SK-N-SH (cell line): Measurements from ENCODE around the gene OR5K1. TPM values are rescaled to one million over a fixed set of nuclear protein-coding genes. Genes with fewer than 3 reads are reported as not detected.

Experiments used
- CTCF ChIA-PET: fragments of 300-600, 350-600 bp; formaldehyde crosslinking; extraction: SDS; loops from one replicate; lab custom pipeline; 2021; lab: Yijun Ruan, JAX
- POLR2A ChIA-PET: fragments of 350-600 bp; sonication (Branson Sonifier 250); formaldehyde crosslinking; extraction: SDS; loops from one replicate; lab custom pipeline; 2020; ENCODE audit warnings: antibody characterized with exemption, inconsistent platforms; lab: Yijun Ruan, JAX
- DNase-seq: peaks from one replicate; pipeline ENCODE4 v3.0.0; 2012
- H2AFZ ChIP-seq: fragments of 200-600 bp; sonication (generic); 2 replicates; pipeline ENCODE4 v1.8.1; 2016; ENCODE audit warnings: antibody characterized with exemption, mild to moderate bottlenecking, low read depth
- H3F3A ChIP-seq: fragments of 200-600 bp; sonication (generic); replicated peaks from 2 replicates; pipeline ENCODE3; 2016; ENCODE audit warnings: antibody characterized with exemption, mild to moderate bottlenecking; ENCODE audit not compliant: insufficient read depth
- H3K27ac ChIP-seq, 2 experiments: fragments of 200-500 bp in 1 of 2; fragments of 200-600 bp in 1 of 2; sonication (Bioruptor generic) in 1 of 2; sonication (generic), shearing (Covaris generic) in 1 of 2; 2 replicates each; pipeline versions ENCODE4 v1.5.1 to v1.6.1; 2014 to 2016; ENCODE audit warnings: low read depth in 2 of 2, inconsistent platforms in 1 of 2, low read length in 1 of 2, mild to moderate bottlenecking in 1 of 2, mixed read lengths in 1 of 2
- H3K27me3 ChIP-seq: fragments of 200-600 bp; sonication (generic), shearing (Covaris generic); 2 replicates; pipeline ENCODE4 v1.6.1; 2016; ENCODE audit warnings: mixed run types; ENCODE audit not compliant: insufficient read depth
- H3K36me3 ChIP-seq, 2 experiments: fragments of 200-500 bp in 1 of 2; fragments of 200-600 bp in 1 of 2; sonication (Bioruptor generic) in 1 of 2; sonication (generic) in 1 of 2; replicated peaks in 1 of 2; 2 replicates each; pipeline versions ENCODE3 to v1.5.1; 2014 to 2016; ENCODE audit warnings: low read length in 1 of 2, mild to moderate bottlenecking in 1 of 2; ENCODE audit not compliant: insufficient read depth in 2 of 2, control insufficient read depth in 1 of 2
- H3K4me1 ChIP-seq, 2 experiments: fragments of 200-500 bp in 1 of 2; fragments of 200-600 bp in 1 of 2; sonication (Bioruptor generic) in 1 of 2; sonication (generic), shearing (Covaris generic) in 1 of 2; 2 replicates each; pipeline versions ENCODE4 v1.5.1 to v1.6.1; 2014 to 2016; ENCODE audit warnings: low read depth in 1 of 2, low read length in 1 of 2, mixed run types in 1 of 2; ENCODE audit not compliant: insufficient read depth in 2 of 2, control insufficient read depth in 1 of 2
- H3K4me2 ChIP-seq: fragments of 200-600 bp; sonication (generic), shearing (Covaris generic); 2 replicates; pipeline ENCODE4 v1.6.1; 2017; ENCODE audit warnings: mixed run types
- H3K4me3 ChIP-seq, 2 experiments: fragments of 200-500 bp in 1 of 2; fragments of 200-600 bp in 1 of 2; sonication (Bioruptor generic) in 1 of 2; sonication (generic), shearing (Covaris generic) in 1 of 2; 2 replicates each; pipeline versions ENCODE4 v1.5.1 to v1.8.1; 2014 to 2016; ENCODE audit warnings: low read depth in 2 of 2, inconsistent platforms in 1 of 2, low read length in 1 of 2, mild to moderate bottlenecking in 1 of 2, mixed read lengths in 1 of 2, moderate library complexity in 1 of 2
- H3K79me2 ChIP-seq: fragments of 200-600 bp; sonication (generic); 2 replicates; pipeline ENCODE4 v1.8.1; 2017; ENCODE audit warnings: mild to moderate bottlenecking; ENCODE audit not compliant: insufficient read depth
- H3K9ac ChIP-seq: fragments of 200-600 bp; sonication (generic); 2 replicates; pipeline ENCODE4 v1.6.1; 2017; ENCODE audit warnings: mixed run types
- H3K9me2 ChIP-seq: fragments of 200-600 bp; sonication (generic); 2 replicates; pipeline ENCODE4 v1.6.1; 2017; ENCODE audit warnings: mixed run types
- H3K9me3 ChIP-seq: fragments of 200-600 bp; sonication (generic); 2 replicates; pipeline ENCODE4 v1.6.1; 2017; ENCODE audit warnings: mixed run types, mild to moderate bottlenecking, moderate library complexity
- H4K20me1 ChIP-seq: fragments of 200-600 bp; sonication (generic); 2 replicates; pipeline ENCODE4 v1.6.1; 2017; ENCODE audit warnings: mild to moderate bottlenecking, mixed run types; ENCODE audit not compliant: insufficient read depth
- CTCF ChIP-seq: fragments of 200-600 bp; sonication (generic); IDR thresholded peaks from 2 replicates; pipeline ENCODE4 v1.6.1; 2017; ENCODE audit warnings: antibody characterized with exemption, mild to moderate bottlenecking, moderate library complexity
- EP300 ChIP-seq, 2 experiments: IDR thresholded peaks; 2 replicates each; pipeline versions ENCODE4 v1.4.0 to v1.6.1; 2012; ENCODE audit warnings: borderline replicate concordance in 1 of 2, low read depth in 1 of 2, low read length in 1 of 2
- EZH2phosphoT487 ChIP-seq: fragments of 200-600 bp; sonication (generic); IDR thresholded peaks from 2 replicates; pipeline ENCODE4 v1.6.1; 2017; ENCODE audit warnings: low read depth, mixed run types, mild to moderate bottlenecking, antibody characterized with exemption, moderate library complexity, borderline replicate concordance
- FOXJ3 ChIP-seq: sonication (generic); formaldehyde crosslinking; IDR thresholded peaks from 2 replicates; pipeline ENCODE4 v1.5.1; 2020; ENCODE audit warnings: mild to moderate bottlenecking, missing genetic modification reagents
- GABPA ChIP-seq: IDR thresholded peaks from 2 replicates; pipeline ENCODE4 v1.4.0; 2012; ENCODE audit warnings: low read depth, mild to moderate bottlenecking
- GATA2 ChIP-seq: sonication (generic); formaldehyde crosslinking; IDR thresholded peaks from 2 replicates; pipeline ENCODE4 v1.5.0; 2020; ENCODE audit warnings: mild to moderate bottlenecking, missing genetic modification reagents
- JUND ChIP-seq: IDR thresholded peaks from 2 replicates; pipeline ENCODE4 v1.4.0; 2012
- MEF2A ChIP-seq: IDR thresholded peaks from 2 replicates; pipeline ENCODE4 v1.4.0; 2012; ENCODE audit warnings: low read depth, borderline replicate concordance
- NFIC ChIP-seq: IDR thresholded peaks from 2 replicates; pipeline ENCODE4 v1.4.0; 2012; ENCODE audit warnings: borderline replicate concordance
- PBX3 ChIP-seq: IDR thresholded peaks from 2 replicates; pipeline ENCODE4; 2012
- RCOR1 ChIP-seq: fragments of 150-350 bp; IDR thresholded peaks from 2 replicates; pipeline ENCODE4 v1.6.1; 2017; ENCODE audit warnings: antibody characterized with exemption, low read length
- REST ChIP-seq: IDR thresholded peaks from 2 replicates; pipeline ENCODE4 v1.6.1; 2012; ENCODE audit warnings: mild to moderate bottlenecking, low read depth, low read length, moderate library complexity
- SMC3 ChIP-seq: IDR thresholded peaks from 2 replicates; pipeline ENCODE4 v1.6.1; 2012; ENCODE audit warnings: low read depth, low read length, improper control_type of control experiment
- TAF1 ChIP-seq: IDR thresholded peaks from 2 replicates; pipeline ENCODE4 v1.6.1; 2012; ENCODE audit warnings: low read depth, mild to moderate bottlenecking, low read length, moderate library complexity, borderline replicate concordance
- YY1 ChIP-seq: IDR thresholded peaks from 2 replicates; pipeline ENCODE4 v1.4.0; 2012; ENCODE audit warnings: low read depth, mild to moderate bottlenecking
- ZBTB33 ChIP-seq: IDR thresholded peaks from 2 replicates; pipeline ENCODE4 v1.4.0; 2012; ENCODE audit warnings: low read depth, borderline replicate concordance
- WGBS: methylation state at CpG from one replicate; pipeline ENCODE4 v1.1.6; 2017; ENCODE audit warnings: low lambda C conversion rate; 5-methylcytosine and 5-hydroxymethylcytosine counted together
- polyA plus RNA-seq, 3 experiments: library from polyadenylated mRNA; depleted of rRNA; stranded (reverse); fragments of >200 nt; gene quantifications; 2 replicates each; pipeline ENCODE4 v1.2.3, GENCODE V29; 2012

OR5K1 gene
- polyA plus RNA-seq, 1 of the 3 experiments (the other 2 are of a cell fraction) = not detected

DNA sequence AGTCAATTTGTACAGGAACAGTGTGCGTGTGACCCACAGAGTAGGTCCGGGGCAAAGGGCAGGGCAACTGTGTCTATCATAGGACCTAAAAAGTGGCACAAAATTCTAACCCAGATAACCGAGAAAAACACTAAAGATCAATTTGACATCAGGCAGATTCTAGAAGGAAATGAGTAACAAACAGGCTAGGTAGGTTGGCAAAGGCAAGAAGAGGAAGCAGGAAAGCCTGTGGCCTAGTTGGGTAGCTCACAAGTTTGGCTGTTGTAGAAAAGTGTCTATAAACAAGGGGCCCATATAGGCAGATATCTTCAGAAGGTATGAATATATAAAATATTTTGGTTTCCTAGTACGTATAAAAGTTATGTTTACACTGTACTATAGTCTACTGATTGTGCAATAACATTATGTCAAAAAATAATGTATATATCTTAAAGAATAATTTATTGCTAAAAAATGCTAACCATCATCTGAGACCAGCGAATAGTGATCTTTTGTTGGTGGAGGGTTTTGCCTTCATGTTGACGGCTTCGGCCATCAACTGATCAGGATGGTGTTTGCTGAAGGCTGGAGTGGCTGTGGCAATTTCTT lies 13.3 kb upstream of the OR5K1 start:
- Histone ChIP-seq H3K27me3 (no peaks in the 10 kb centered on the region; the same call in 1 of the 2 replicates), H3K79me2 (no peaks in the 10 kb centered on the region), H3F3A (no peaks in the 10 kb centered on the region), H3K9me3 (no peaks in the 10 kb centered on the region), H3K27ac (no peak overlapping the region), H3K4me1 (no peaks in the 10 kb centered on the region)
- ChIA-PET POLR2A (no interaction called here), CTCF (no interaction called here)
- TF ChIP-seq TAF1 (no peak), GATA2 (CRISPR knock-in tag) (no peak), ZBTB33 (no peak), RCOR1 (no peak), FOXJ3 (no peak), YY1 (no peak)
- TF ChIP-seq, all 33 proteins: peak for 0
- WGBS = 31% methylated on average over 7 of the region's 7 CpGs
- Histone ChIP-seq H3K4me2 (no peak overlapping the region), H2AFZ (no peak overlapping the region), H4K20me1 (no peaks in the 10 kb centered on the region), H3K9me2 (no peaks in the 10 kb centered on the region), H3K4me3 (no peak overlapping the region), H3K9ac (no peak overlapping the region), H3K36me3 (no peaks in the 10 kb centered on the region)
- no peak for DNase-seq

DNA sequence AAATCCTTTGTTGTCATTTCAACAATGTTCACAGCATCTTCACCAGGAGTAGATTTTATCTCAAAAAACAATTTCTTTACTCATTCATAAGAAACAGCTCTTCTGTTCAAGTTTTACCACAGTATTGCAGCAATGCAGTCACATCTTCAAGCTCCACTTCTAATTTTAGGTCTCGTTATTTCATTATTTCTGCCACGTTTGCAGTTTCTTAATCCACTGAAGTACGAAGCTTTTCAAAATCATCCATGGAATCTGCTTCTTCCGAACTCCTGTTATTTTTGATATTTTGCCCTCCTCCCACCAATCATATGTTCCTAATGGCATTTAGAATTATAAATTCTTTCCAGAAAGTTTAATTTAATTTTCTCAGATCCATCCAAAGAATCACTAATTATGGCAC lies 12.6 kb upstream of the OR5K1 start:
- POLR2A ChIA-PET = no interaction called here
- WGBS = 4% methylated on average over 4 of the region's 4 CpGs
- H3K4me3 ChIP-seq = no peak overlapping the region
- DNase-seq = no peak
- H3K4me2 ChIP-seq = no peak overlapping the region
- H2AFZ ChIP-seq = no peak overlapping the region
- H3F3A ChIP-seq = no peaks in the 10 kb centered on the region
- H3K9ac ChIP-seq = no peak overlapping the region
- no peaks in the 10 kb centered on the region for H3K9me3 ChIP-seq
- H3K36me3 ChIP-seq = no peaks in the 10 kb centered on the region
- H3K4me1 ChIP-seq = no peaks in the 10 kb centered on the region
- H3K9me2 ChIP-seq = no peaks in the 10 kb centered on the region
- H3K27ac ChIP-seq = no peak overlapping the region
- no peaks in the 10 kb centered on the region for H4K20me1 ChIP-seq
- CTCF ChIA-PET = no interaction called here
- no peaks in the 10 kb centered on the region for H3K79me2 ChIP-seq
- no peaks in the 10 kb centered on the region; the same call in 1 of the 2 replicates for H3K27me3 ChIP-seq
- TF ChIP-seq EZH2phosphoT487 (no peak), GABPA (no peak), CTCF (no peak), NFIC (no peak), EP300 (IDR thresholded peaks at IDR 0.05; ENCODE audit: borderline replicate concordance in 1 of 2, low read depth in 1 of 2, low read length in 1 of 2) (no peak), TAF1 (no peak), SMC3 (no peak), MEF2A (no peak), JUND (no peak), PBX3 (no peak), REST (no peak), ZBTB33 (no peak)
